Stimulated activated memory B cell treated with anti-CD40 and anti-IgM and Interleukin-4, amounts not matched to agents 10 μg/mL and 1 μg/mL and 100 μg/mL, for 72 hours (primary cell): ENCODE data around the gene PAN2.
"Not testable (repeated sequence)": the region's sequence is repeated elsewhere in the genome, so short reads cannot be mapped to it uniquely, and the experiment has no call there.

ENCODE experiments used
- ATAC-seq: fragments of 150-1000 bp; cut with Tn5 transposase; 2 replicates; pipeline ENCODE4 v1.10.0; 2021
- H3K27ac Mint-ChIP-seq: one replicate; pipeline ENCODE4 v1.8.0; 2022; ENCODE audit warnings: mild to moderate bottlenecking, mixed read lengths
- H3K27me3 Mint-ChIP-seq: one replicate; pipeline ENCODE4 v1.8.0; 2022; ENCODE audit warnings: mixed read lengths
- H3K36me3 Mint-ChIP-seq: one replicate; pipeline ENCODE4 v1.8.0; 2022; ENCODE audit warnings: mixed read lengths
- H3K4me1 Mint-ChIP-seq: one replicate; pipeline ENCODE4 v1.8.0; 2022; ENCODE audit warnings: mixed read lengths
- H3K4me3 Mint-ChIP-seq: one replicate; pipeline ENCODE4 v1.8.0; 2022; ENCODE audit warnings: mild to moderate bottlenecking, moderate library complexity, mixed read lengths
- H3K9me3 Mint-ChIP-seq: one replicate; pipeline ENCODE4 v1.8.0; 2022; ENCODE audit warnings: mixed read lengths

PAN2 gene

GRCh38 chr12:56334490-56334793 lies 642 bp upstream of the PAN2 start:
- no peaks in the 10 kb centered on the region for H3K9me3 Mint-ChIP-seq
- no peak for ATAC-seq
- peak overlapping the region; percentile 100 for H3K27ac Mint-ChIP-seq
- peaks cover 39% of the 10 kb centered on the region for H3K4me1 Mint-ChIP-seq
- H3K4me3 Mint-ChIP-seq: peak overlapping the region; percentile 92
- peaks cover 13% of the 10 kb centered on the region for H3K36me3 Mint-ChIP-seq
- H3K27me3 Mint-ChIP-seq: no peaks in the 10 kb centered on the region

GRCh38 chr12:56333197-56333678 lies 562 bp downstream of the PAN2 start:
- H3K4me3 Mint-ChIP-seq: peak overlapping the region; percentile 92
- no peaks in the 10 kb centered on the region for H3K9me3 Mint-ChIP-seq
- peak; percentile 18 for ATAC-seq
- peak overlapping the region; percentile 100 for H3K27ac Mint-ChIP-seq
- H3K36me3 Mint-ChIP-seq: peaks cover 6% of the 10 kb centered on the region
- no peaks in the 10 kb centered on the region for H3K27me3 Mint-ChIP-seq
- H3K4me1 Mint-ChIP-seq: peaks cover 27% of the 10 kb centered on the region

- no peaks in the 10 kb centered on the region for H3K27me3 Mint-ChIP-seq
- ATAC-seq: no peak
- peak overlapping the region; percentile 100 for H3K27ac Mint-ChIP-seq
- peaks cover 9% of the 10 kb centered on the region for H3K36me3 Mint-ChIP-seq
- peaks cover 21% of the 10 kb centered on the region for H3K4me1 Mint-ChIP-seq
- peak overlapping the region; percentile 92 for H3K4me3 Mint-ChIP-seq
- H3K9me3 Mint-ChIP-seq: no peaks in the 10 kb centered on the region
Measured at GRCh38 chr12:56332512-56333196, 1.1 kb downstream of the PAN2 start.

- H3K4me3 Mint-ChIP-seq: no peak overlapping the region
- H3K27ac Mint-ChIP-seq: no peak overlapping the region
- peaks cover 22% of the 10 kb centered on the region for H3K36me3 Mint-ChIP-seq
- no peaks in the 10 kb centered on the region for H3K27me3 Mint-ChIP-seq
- no peak for ATAC-seq
- peaks cover 11% of the 10 kb centered on the region for H3K4me1 Mint-ChIP-seq
- H3K9me3 Mint-ChIP-seq: no peaks in the 10 kb centered on the region
Measured at GRCh38 chr12:56330936-56331490, 2.8 kb downstream of the PAN2 start.

GRCh38 chr12:56326533-56326932 lies 7.3 kb downstream of the PAN2 start:
- H3K36me3 Mint-ChIP-seq: peaks cover 53% of the 10 kb centered on the region

GRCh38 chr12:56326126-56326525 lies 7.7 kb downstream of the PAN2 start:
- peaks cover 49% of the 10 kb centered on the region for H3K36me3 Mint-ChIP-seq
- no peak overlapping the region for H3K27ac Mint-ChIP-seq
- ATAC-seq: no peak
- H3K9me3 Mint-ChIP-seq: no peaks in the 10 kb centered on the region
- no peak overlapping the region for H3K4me3 Mint-ChIP-seq
- no peaks in the 10 kb centered on the region for H3K4me1 Mint-ChIP-seq
- H3K27me3 Mint-ChIP-seq: no peaks in the 10 kb centered on the region

More at GRCh38 chr12:56326533-56326932, 7.3 kb downstream of the PAN2 start:
- H3K27ac Mint-ChIP-seq: no peak overlapping the region
- H3K4me1 Mint-ChIP-seq: no peaks in the 10 kb centered on the region
- no peaks in the 10 kb centered on the region for H3K9me3 Mint-ChIP-seq
- ATAC-seq: no peak
- H3K4me3 Mint-ChIP-seq: no peak overlapping the region
- H3K27me3 Mint-ChIP-seq: no peaks in the 10 kb centered on the region

GRCh38 chr12:56324206-56324605 lies 9.6 kb downstream of the PAN2 start:
- no peak for ATAC-seq
- Mint-ChIP-seq H3K36me3 (peaks cover 55% of the 10 kb centered on the region), H3K27me3 (no peaks in the 10 kb centered on the region), H3K27ac (no peak overlapping the region), H3K9me3 (no peaks in the 10 kb centered on the region), H3K4me1 (no peaks in the 10 kb centered on the region), H3K4me3 (no peak overlapping the region)

GRCh38 chr12:56321610-56322009 lies 12.2 kb downstream of the PAN2 start:
- not testable (repeated sequence) for H3K9me3 Mint-ChIP-seq, ATAC-seq, H3K27ac Mint-ChIP-seq, H3K27me3 Mint-ChIP-seq, H3K4me1 Mint-ChIP-seq, H3K4me3 Mint-ChIP-seq
- peaks cover 43% of the 10 kb centered on the region for H3K36me3 Mint-ChIP-seq

GRCh38 chr12:56321027-56321426 lies 12.8 kb downstream of the PAN2 start:
- Mint-ChIP-seq H3K4me3 (no peak overlapping the region), H3K4me1 (no peaks in the 10 kb centered on the region), H3K27me3 (no peaks in the 10 kb centered on the region), H3K9me3 (no peaks in the 10 kb centered on the region), H3K36me3 (peaks cover 39% of the 10 kb centered on the region), H3K27ac (no peak overlapping the region)
- ATAC-seq: no peak

GRCh38 chr12:56317675-56318074 lies 16.1 kb downstream of the PAN2 start:
- Mint-ChIP-seq H3K27me3 (no peaks in the 10 kb centered on the region), H3K9me3 (no peaks in the 10 kb centered on the region), H3K4me1 (peaks cover 13% of the 10 kb centered on the region), H3K36me3 (peaks cover 9% of the 10 kb centered on the region), H3K27ac (no peak overlapping the region), H3K4me3 (no peak overlapping the region)
- ATAC-seq: no peak

- peak within 1 kb of the TSS; percentile 98 for H3K27ac Mint-ChIP-seq
- peaks cover 14% of the 10 kb centered on the region for H3K36me3 Mint-ChIP-seq
- H3K4me1 Mint-ChIP-seq: peaks cover 13% of the 10 kb centered on the region
- ATAC-seq: peak; percentile 95
- H3K27me3 Mint-ChIP-seq: no peaks in the 10 kb centered on the region
- peak within 1 kb of the TSS; percentile 99 for H3K4me3 Mint-ChIP-seq
- H3K9me3 Mint-ChIP-seq: no peaks in the 10 kb centered on the region
Measured at GRCh38 chr12:56315622-56316473, 18.0 kb downstream of the PAN2 start, which contains the start of gene CNPY2. Gene CNPY2 (minus strand): TSS chr12:56315988. CDS start chr12:56315217, 771 bp downstream.

GRCh38 chr12:56315249-56315621 lies 18.6 kb downstream of the PAN2 start:
- H3K9me3 Mint-ChIP-seq: no peaks in the 10 kb centered on the region
- H3K36me3 Mint-ChIP-seq: peaks cover 17% of the 10 kb centered on the region
- H3K27ac Mint-ChIP-seq: peak overlapping the region; percentile 98
- H3K4me3 Mint-ChIP-seq: peak overlapping the region; percentile 99
- peaks cover 13% of the 10 kb centered on the region for H3K4me1 Mint-ChIP-seq
- no peaks in the 10 kb centered on the region for H3K27me3 Mint-ChIP-seq
- no peak for ATAC-seq

- Mint-ChIP-seq H3K4me1 (peaks cover 13% of the 10 kb centered on the region), H3K4me3 (no peak overlapping the region), H3K9me3 (no peaks in the 10 kb centered on the region), H3K27ac (no peak overlapping the region), H3K36me3 (peaks cover 20% of the 10 kb centered on the region), H3K27me3 (no peaks in the 10 kb centered on the region)
- ATAC-seq: no peak
Measured at GRCh38 chr12:56311003-56311402, 22.8 kb downstream of the PAN2 start.

GRCh38 chr12:56308714-56309113 lies 25.1 kb downstream of the PAN2 start:
- Mint-ChIP-seq H3K36me3 (peaks cover 25% of the 10 kb centered on the region), H3K27me3 (no peaks in the 10 kb centered on the region), H3K9me3 (no peaks in the 10 kb centered on the region), H3K4me3 (no peak overlapping the region), H3K4me1 (no peaks in the 10 kb centered on the region), H3K27ac (no peak overlapping the region)
- no peak for ATAC-seq

GRCh38 chr12:56307221-56307965 lies 26.4 kb downstream of the PAN2 start:
- H3K9me3 Mint-ChIP-seq: no peaks in the 10 kb centered on the region
- peaks cover 8% of the 10 kb centered on the region for H3K4me1 Mint-ChIP-seq
- no peak overlapping the region for H3K27ac Mint-ChIP-seq
- H3K27me3 Mint-ChIP-seq: no peaks in the 10 kb centered on the region
- H3K36me3 Mint-ChIP-seq: peaks cover 25% of the 10 kb centered on the region
- no peak overlapping the region for H3K4me3 Mint-ChIP-seq
- no peak for ATAC-seq
